Measurements from ENCODE around the gene ZYG11A. TPM values are rescaled to one million over a fixed set of nuclear protein-coding genes. Genes with fewer than 3 reads are reported as not detected.

The ZYG11A gene
- total RNA-seq, 1 donor from 2014 or later: under 0.01 TPM

DNA sequence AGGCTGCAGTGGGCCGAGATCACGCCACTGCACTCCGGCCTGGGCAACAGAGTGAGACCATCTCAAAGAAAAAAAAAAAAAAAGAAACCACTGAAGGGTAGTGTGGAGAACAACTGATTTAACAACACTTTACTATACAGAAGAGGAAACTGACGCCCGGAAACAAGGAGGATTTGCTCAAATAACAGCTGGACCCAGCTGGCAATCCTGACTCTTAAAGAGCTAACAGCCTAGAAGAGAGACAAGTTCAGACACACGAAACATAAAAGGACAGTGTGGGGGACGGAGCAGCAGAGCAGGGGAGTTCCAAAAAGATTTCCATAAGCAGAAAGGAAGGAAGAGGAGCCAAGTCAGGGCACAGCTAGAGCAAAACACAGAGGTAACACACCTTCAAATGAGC is 74.6 kb downstream of the ZYG11A start:
- DNase-seq (ENCODE audit: low read depth in 2 of 2): no peak

DNA sequence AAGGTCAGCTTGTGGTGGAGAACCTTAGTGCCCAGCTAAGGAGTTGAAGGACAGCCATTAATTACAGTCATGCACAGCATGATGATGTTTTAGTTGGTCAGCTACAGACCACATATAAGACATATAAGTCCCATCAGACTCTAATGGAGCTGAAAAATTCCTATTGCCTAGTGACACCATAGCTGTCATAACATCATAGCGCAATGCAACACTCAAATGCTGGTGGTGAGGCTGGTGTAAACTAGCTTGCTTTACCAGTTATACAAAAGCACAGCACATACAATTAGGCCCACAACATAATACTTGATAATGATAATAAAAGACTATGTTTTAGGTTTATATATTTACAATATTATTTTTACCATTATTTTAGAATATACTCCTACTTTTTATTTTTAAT is 75.0 kb downstream of the ZYG11A start:
- DNase-seq (ENCODE audit: low read depth in 2 of 2): no peak

DNA sequence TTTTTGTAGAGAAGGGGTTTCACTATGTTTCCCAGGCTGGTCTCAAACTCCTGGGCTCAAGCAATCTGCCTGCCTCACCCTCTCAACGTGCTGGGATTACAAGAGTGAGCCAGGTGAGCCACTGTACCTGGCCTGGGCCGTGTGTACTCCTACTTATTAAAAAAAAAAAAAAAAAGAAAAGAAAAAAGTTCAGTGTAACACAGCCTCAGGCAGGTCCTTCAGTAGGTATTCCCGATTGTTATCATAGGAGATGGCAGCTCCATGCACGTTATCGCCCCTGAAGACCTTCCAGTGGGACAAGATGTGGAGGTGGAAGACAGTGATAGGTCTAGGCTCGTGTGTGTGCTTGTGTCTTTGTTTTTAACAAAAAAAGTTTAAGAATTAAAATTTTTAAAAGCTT is 75.6 kb downstream of the ZYG11A start:
- no peak for DNase-seq (ENCODE audit: low read depth in 2 of 2)

DNA sequence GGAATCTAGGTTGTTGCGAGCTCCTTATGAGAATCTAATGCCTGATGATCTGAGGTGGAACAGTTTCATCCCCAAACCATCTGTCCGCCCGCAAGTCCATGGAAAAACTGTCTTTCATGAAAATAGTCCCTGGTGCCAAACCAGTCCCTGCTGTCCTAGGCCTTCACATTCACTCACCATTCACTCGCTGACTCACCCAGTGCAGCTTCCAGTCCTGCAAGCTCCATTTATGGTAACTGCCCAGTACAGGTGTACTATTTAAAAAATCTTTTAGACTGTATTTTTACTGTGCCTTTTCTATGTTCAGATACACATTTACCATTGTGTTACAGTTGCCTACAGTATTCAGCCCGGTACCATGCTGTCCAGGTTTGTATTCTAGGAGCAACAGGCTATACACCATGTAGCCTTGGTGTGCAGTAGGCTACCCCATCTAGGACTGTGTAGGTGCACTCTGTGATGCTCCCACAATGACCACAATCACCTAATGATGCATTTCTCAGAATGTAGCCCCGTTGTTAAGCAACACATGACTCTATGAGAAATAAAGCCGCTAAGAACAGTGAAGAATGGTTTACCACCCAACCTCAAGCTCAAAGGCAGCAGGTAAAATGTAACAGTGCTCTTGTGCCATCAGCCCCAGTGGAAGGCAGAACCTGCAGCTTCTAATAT is 76.6 kb downstream of the ZYG11A start:
- no peak for DNase-seq (ENCODE audit: low read depth in 2 of 2)

DNA sequence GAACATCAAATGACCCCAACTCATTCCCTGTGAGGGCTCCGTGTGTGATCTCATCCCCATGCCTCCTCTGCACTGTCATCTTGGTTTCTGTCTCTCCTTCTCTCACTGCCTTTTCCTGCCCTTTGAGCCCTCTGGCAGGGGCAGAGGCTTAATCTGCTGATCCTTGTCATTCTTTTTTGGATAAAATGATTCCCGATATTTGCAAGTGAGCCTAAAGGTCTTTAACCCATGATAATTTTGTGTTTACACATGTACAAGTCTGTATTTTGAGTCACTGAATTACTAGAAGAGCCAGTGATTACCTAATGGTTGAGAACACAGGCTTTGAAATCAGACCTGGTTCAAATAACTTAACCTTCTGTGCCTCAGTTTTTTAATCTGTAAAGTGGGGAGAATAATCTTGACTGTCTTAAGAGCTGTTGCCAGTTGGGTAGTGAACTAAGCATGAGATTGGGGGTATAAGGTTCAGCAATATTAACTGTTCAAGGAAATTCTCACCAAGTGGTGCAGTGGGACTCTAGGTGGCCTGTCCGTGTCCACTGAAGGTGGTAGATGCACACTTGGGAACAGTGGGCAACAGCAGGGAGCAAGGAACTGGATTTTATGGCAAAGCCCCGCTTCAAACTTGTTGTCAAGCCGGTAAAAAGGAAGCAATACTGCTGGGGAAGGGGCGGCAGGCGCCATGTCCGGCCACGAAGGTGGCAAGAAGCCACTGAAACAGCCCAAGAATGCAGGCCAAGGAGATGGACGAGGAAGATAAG is 77.3 kb downstream of the ZYG11A start:
- DNase-seq (ENCODE audit: low read depth in 2 of 2): no peak

DNA sequence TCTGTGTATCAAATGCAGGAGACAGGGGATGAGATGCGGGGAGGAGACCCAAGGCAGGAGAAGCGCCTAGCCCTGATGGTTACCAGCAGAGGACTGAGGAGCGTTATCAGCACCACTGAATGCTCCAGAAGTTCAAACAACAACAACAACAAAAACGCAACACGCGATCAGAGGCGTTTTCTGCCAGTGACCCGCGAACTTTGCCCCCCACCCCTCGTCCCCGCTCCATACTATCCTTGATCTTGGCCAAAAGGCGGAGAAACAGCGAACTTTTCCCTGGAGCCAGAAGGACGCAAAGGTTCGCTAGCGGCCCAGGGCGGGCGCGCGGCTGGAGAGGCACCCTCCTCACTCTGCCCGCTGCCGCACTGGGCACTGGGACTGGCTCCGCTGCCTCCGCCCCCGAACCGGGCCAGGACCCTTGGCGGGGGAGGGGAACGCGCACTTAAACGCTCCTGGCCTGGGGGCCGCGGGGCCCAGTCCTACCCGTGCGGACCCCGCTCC is 78.3 kb downstream of the ZYG11A start:
- DNase-seq (ENCODE audit: low read depth in 2 of 2): no peak

DNA sequence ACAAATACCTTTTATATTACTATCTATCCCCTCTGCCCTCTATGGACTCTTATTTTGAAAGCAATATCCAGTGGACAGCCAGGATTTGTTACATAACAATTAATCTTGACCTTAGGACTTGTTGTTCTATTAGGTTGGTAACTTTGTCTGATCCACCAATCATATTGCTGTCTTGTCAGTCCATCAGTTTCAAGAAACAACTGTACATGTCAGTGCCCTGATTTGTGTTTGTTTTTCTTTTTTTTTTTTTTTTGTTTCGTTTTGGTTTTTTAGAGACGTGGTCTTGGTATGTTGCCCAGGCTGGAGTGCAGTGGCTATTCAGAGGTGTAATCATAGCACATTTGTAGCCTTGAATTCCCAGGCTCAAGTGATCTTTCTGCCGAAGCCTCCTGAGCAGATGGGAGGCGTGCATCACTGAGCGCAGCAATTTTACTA is 83.0 kb downstream of the ZYG11A start:
- DNase-seq (ENCODE audit: low read depth in 2 of 2): no peak

DNA sequence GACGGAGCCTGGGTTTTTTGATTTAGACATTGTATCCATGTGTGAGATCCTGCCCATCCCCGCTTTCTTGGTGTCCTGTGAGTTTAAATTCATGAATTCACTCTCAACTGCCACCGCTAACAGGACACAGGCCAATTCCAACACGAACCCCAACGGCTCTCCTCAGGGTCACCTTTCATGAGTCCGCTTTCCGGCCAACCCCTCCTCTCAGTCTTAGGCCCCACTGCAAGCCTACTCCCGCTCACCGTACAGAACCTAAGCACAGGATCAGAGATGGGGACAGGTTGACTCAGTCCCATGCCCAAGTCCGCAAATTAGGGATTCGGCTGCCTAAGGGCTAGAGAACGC is 84.3 kb downstream of the ZYG11A start:
- no peak for DNase-seq (ENCODE audit: low read depth in 2 of 2)

DNA sequence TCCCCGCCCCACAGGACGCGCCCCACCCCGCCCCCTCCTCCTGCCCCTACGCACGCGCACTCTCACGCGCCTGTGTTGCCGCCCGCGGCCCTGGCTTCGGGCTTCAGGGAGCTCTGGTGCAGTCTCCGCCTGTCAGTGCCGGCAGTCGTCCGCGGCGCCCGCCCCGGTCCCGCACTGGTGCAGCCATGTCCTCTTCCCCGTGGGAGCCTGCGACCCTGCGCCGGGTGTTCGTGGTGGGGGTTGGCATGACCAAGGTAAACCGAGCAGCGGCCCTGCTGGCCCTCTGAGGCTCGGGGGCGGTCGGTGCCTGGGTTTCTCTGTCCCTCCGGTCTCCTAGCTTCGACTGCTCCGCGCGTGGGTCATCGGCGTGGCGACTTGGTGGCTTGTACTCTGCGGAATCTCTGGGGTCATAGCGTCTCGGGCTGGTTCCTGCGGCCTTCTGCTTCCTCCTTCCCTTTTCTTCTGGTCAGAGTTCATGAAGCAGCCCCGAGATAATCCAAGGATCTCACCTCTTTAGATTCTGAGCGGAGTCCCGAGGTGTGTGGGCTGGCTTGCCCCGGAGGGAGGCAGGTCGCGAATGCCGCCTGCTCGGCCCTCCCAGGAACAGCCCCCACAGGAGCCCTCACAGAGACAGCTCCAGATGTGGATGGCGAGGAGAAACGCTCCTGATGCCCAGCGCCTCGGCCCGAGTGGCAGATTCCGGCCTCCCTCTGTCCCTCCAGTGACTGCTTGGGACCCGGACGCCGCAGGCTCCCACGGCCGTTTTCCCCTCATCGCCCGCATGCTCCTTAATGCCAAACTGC is 84.9 kb downstream of the ZYG11A start, which contains the start of gene SCP2:
SCP2 (plus strand) TSS at position 65 of the 803 bp plus-strand sequence; CDS start at position 186, 121 bp downstream.
- DNase-seq (ENCODE audit: low read depth in 2 of 2): peak; percentile 73 to 80

DNA sequence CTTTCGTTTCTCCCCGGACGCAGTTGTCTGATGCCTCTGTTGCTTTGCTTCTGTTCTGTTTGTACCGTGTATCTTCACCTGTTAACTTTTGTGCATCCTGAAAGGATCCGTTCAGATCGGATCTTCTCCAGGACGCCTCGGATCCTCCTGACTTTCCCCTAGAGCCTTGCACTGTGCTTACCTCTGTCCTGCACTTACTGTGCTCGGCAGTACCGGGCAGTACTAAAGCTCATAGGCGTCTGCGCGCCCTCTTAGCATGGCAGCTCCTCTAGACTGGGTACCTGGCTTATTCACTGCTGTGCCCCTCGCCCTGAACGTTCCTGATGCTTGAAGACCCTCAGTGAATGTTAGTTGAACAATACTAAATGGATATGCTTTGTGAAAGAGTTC is 85.5 kb downstream of the ZYG11A start:
- no peak for DNase-seq (ENCODE audit: low read depth in 2 of 2)

DNA sequence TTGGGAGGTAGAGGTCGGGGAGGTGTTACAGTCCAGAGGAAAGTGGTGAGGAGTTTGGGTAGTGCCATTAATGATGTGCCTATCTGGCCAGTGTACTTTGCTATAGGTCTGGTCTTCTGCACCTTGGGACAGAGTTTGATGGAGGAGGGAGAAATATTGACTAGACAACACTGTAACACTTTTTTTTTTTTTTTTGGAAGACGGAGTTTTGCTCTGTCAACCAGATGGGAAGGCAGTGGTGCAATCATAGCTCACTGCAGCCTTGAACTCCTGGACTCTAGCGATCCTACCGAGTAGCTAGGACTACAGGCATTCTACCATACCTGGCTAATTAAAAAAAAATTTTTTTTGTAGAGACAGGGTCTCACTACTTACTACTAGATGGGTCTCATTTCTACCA is 86.5 kb downstream of the ZYG11A start:
- DNase-seq (ENCODE audit: low read depth in 2 of 2): no peak

DNA sequence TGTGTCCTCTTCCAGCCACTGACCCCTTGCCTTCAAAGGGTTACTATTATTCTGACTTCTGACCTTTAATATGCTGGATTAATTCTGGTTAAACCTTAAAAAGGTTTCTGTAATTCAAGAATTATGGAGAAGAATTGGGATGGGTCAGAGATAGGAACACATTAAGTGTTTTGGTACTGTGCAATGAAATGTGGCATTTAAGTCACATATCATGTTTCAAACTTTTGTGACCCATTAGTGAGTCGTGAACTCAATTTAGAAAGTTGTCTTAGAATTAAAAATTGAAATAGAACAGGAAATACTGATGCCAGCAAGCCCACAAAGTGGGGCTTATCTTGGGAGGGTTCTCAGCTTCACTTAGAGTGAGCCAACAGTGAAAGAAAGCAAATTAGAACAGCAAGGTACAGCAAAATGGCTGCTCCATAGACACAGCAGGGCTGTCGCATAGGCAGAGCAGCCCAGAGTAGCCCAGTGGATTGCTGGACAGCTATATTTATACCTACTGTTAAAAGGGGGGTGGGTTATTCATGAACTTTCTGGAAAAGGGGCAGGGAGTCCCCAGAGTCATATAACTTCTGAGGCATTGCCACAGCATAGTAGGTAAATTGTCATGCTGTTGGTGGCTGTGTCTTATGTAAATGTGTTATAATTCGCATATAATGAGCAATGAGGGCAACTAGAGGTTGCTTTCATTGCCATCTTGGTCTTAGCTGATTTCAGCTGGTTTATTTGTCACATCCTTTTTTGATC is 95.0 kb downstream of the ZYG11A start:
- DNase-seq (ENCODE audit: low read depth in 2 of 2): no peak

DNA sequence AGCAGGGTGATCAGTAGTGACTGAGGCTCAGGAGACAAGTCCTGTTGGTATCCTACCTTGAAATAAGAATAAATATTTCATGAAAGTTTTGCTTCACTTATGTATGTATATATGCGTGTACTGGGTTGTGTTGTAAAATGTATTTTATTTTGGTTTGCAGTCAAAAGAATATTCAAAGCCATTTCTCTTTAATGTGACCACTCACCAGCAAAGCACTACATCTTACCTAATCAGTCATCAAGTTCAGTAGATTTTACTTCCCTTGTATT is 95.6 kb downstream of the ZYG11A start:
- DNase-seq (ENCODE audit: low read depth in 2 of 2): no peak

DNA sequence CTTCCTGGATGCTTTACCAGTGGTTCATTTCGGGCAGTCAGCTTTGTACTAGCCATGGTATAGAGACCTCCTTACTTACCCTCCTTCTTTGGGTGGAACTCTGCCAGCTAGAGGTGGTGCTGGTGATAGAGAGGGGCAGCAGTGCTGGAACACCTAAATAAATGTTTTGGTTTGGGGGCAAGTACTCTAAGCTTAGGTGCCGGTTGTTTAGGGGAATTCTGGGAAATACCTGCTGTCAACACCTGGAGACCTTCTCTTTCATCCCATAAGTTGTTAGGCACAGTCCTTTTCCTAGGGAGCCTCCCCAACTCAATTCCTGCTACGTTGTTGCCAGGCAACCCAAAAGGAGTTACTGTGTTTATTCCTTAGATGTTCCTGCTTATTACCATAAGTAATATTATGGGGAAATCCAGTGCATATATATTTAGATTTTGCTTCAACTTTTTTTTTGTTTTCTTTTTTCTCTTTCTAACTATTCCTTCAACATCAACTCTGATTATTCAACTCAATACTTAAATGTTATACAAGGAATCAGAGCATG is 101.4 kb downstream of the ZYG11A start:
- DNase-seq (ENCODE audit: low read depth in 2 of 2): no peak

DNA sequence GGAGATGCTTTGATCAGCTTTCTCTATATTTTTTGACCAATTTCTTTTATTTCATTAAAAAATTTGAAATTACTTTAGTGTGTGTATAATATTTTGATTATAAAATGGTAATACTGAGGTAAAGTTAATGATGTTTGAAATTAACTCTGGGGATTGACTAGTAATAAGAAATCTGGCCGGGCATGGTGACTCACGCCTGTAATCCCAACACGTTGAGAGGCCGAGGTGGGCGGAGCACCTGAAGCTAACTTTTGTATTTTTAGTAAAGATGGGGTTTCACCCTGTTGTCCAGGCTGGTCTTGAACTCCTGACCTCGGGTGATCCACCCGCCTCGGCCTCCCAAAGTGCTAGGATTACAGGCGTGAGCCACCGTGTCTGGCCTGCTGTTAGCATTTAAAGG is 102.0 kb downstream of the ZYG11A start:
- DNase-seq (ENCODE audit: low read depth in 2 of 2): no peak

Other genes with a start within 250 kb of the ZYG11A start
- gene GPX7, start 240.4 kb upstream of the ZYG11A start, total RNA-seq: 5.6 and 18.1 TPM in 2 replicates
- gene SHISAL2A, start 209.6 kb upstream of the ZYG11A start, total RNA-seq: not detected in 2 replicates
- gene COA7, start 144.4 kb upstream of the ZYG11A start, total RNA-seq: 7.0 and 7.7 TPM in 2 replicates
- gene ZYG11B, start 116.3 kb upstream of the ZYG11A start, total RNA-seq: 22.4 and 25.8 TPM in 2 replicates
- 7.0 and 7.9 TPM in 2 replicates for gene ECHDC2, start 79.0 kb downstream of the ZYG11A start, total RNA-seq
- 95.2 and 102 TPM in 2 replicates for gene SCP2, start 84.5 kb downstream of the ZYG11A start, total RNA-seq
- gene PODN, start 219.5 kb downstream of the ZYG11A start, total RNA-seq: under 0.01 and 0.22 TPM in 2 replicates